ENCODE results near the gene MTG1.

DNA sequence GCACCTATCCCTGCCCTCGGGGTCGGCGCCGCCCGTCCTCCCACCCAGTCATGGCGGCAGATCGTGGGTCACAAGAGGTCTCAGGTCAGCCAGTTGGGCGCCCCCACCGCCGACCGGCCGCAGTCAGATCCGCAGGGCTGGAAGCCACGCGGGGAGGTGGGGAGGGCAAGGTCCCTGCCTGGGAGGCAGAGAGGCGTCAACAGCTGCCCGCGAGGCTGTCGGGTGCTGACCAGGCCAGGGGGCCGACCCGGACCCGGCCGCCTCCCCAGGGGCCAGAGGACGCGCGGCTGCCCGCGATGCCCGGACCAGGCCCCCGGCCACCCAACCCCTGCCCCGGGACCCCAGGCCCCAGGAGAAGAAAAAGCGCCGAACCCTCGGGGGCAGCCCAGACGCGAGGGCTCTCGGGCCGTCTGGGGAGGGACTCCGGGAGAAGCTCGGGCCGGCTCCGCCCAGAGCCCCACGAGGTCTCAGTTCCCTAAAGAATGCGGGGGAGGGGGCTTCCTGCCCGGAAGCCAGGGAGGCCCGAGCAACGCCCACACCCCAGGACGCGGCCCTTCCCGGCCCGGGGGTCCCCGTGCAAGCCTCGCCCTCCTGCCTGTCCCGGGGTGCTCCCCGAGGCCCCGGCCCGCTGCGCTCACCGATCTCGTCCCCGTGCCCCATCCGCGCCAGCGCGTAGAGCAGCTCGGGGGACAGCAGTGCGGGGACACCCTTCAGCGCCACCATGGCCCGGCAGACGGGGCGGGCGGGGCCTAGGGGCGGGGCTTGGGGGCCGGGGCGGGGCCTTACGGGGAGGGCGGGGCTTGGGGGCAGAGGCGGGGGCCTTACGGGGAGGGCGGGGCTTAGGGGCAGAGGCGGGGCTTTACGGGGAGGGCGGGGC, 36.4 kb upstream of the MTG1 start, which contains the start of gene FUOM:
- TF ChIP-seq, protein P1, sequence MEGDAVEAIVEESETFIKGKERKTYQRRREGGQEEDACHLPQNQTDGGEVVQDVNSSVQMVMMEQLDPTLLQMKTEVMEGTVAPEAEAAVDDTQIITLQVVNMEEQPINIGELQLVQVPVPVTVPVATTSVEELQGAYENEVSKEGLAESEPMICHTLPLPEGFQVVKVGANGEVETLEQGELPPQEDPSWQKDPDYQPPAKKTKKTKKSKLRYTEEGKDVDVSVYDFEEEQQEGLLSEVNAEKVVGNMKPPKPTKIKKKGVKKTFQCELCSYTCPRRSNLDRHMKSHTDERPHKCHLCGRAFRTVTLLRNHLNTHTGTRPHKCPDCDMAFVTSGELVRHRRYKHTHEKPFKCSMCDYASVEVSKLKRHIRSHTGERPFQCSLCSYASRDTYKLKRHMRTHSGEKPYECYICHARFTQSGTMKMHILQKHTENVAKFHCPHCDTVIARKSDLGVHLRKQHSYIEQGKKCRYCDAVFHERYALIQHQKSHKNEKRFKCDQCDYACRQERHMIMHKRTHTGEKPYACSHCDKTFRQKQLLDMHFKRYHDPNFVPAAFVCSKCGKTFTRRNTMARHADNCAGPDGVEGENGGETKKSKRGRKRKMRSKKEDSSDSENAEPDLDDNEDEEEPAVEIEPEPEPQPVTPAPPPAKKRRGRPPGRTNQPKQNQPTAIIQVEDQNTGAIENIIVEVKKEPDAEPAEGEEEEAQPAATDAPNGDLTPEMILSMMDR (IDR thresholded peaks at IDR 0.05; ENCODE audit: low read length), result no peak
- TF ChIP-seq EZH2 (IDR thresholded peaks at IDR 0.05; ENCODE audit: borderline replicate concordance, low read length), result no peak
